Measurements from ENCODE around the gene KCNK10.

DNA sequence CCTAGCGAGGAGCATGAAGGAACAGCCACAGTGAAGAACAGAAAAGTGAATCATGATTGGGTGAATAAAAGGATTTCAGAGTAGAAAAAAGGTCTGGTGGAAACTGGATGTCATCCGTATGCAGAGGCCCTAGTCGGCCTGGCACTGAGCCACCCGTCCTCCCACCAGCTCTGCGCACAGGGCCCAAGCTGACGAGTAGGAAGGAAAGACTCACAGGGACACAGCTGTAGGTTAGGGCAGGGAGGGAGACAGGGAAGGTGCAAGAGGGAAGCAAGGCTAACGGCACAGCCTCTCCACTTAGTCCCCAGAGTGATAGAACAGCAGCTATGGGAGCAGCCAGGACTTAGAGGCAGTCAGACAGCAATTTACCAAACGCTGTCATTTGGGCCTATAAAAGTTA lies 112.6 kb downstream of the KCNK10 start:
- TF ChIP-seq EP300 (IDR thresholded peaks at IDR 0.05) (no peak), POLR2AphosphoS5 (IDR thresholded peaks at IDR 0.05) (no peak)
- TF ChIP-seq, protein P1, sequence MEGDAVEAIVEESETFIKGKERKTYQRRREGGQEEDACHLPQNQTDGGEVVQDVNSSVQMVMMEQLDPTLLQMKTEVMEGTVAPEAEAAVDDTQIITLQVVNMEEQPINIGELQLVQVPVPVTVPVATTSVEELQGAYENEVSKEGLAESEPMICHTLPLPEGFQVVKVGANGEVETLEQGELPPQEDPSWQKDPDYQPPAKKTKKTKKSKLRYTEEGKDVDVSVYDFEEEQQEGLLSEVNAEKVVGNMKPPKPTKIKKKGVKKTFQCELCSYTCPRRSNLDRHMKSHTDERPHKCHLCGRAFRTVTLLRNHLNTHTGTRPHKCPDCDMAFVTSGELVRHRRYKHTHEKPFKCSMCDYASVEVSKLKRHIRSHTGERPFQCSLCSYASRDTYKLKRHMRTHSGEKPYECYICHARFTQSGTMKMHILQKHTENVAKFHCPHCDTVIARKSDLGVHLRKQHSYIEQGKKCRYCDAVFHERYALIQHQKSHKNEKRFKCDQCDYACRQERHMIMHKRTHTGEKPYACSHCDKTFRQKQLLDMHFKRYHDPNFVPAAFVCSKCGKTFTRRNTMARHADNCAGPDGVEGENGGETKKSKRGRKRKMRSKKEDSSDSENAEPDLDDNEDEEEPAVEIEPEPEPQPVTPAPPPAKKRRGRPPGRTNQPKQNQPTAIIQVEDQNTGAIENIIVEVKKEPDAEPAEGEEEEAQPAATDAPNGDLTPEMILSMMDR (IDR thresholded peaks at IDR 0.05) = no peak

Measured in sigmoid colon (tissue), 4 donors.